Liver (tissue), 9 donors: Measurements from ENCODE around the gene B3GNT5. TPM values are rescaled to one million over a fixed set of nuclear protein-coding genes. Genes with fewer than 3 reads are reported as not detected.

Source experiments
- DNase-seq: peaks from one replicate; pipeline ENCODE4 v3.0.0-alpha.2; 2017; ENCODE audit warnings: low spot score
- H3K27ac ChIP-seq, 2 donors: one replicate each; pipeline ENCODE4 v1.7.0; 2013; ENCODE audit warnings: inconsistent platforms in 2 of 2, low read length in 2 of 2, control low read depth in 1 of 2, low read depth in 1 of 2, mild to moderate bottlenecking in 1 of 2
- H3K27me3 ChIP-seq, 4 donors: one replicate each; pipeline versions ENCODE4 v1.6.1 to v1.7.0; 2013; ENCODE audit warnings: low read length in 3 of 4, inconsistent platforms in 1 of 4, mild to moderate bottlenecking in 1 of 4, moderate library complexity in 1 of 4; ENCODE audit not compliant: control insufficient read depth in 4 of 4, insufficient read depth in 4 of 4
- H3K36me3 ChIP-seq, 4 donors: one replicate each; pipeline versions ENCODE4 v1.6.1 to v1.7.0; 2013; ENCODE audit warnings: low read length in 3 of 4, mild to moderate bottlenecking in 3 of 4, low read depth in 1 of 4, moderate library complexity in 1 of 4; ENCODE audit not compliant: control insufficient read depth in 4 of 4, insufficient read depth in 3 of 4
- H3K4me1 ChIP-seq, 4 donors: one replicate each; pipeline versions ENCODE4 v1.6.1 to v1.7.0; 2013; ENCODE audit warnings: low read length in 3 of 4, mild to moderate bottlenecking in 3 of 4, moderate library complexity in 1 of 4; ENCODE audit not compliant: control insufficient read depth in 4 of 4, insufficient read depth in 4 of 4
- H3K4me3 ChIP-seq, 3 donors: one replicate each; pipeline versions ENCODE4 v1.6.1 to v1.7.0; 2013; ENCODE audit warnings: low read length in 3 of 3, control low read depth in 1 of 3, low read depth in 1 of 3, mild to moderate bottlenecking in 1 of 3
- H3K9ac ChIP-seq, 2 donors: one replicate each; pipeline ENCODE4 v1.7.0; 2013; ENCODE audit warnings: low read length in 2 of 2, mild to moderate bottlenecking in 2 of 2, moderate library complexity in 2 of 2, control low read depth in 1 of 2, low read depth in 1 of 2
- H3K9me3 ChIP-seq, 4 donors: one replicate each; pipeline versions ENCODE4 v1.6.1 to v1.7.0; 2013; ENCODE audit warnings: low read length in 3 of 4; ENCODE audit not compliant: control insufficient read depth in 4 of 4
- ATF3 ChIP-seq: IDR thresholded peaks from 2 replicates; pipeline ENCODE4 v1.6.1; 2016; ENCODE audit warnings: antibody characterized with exemption
- CTCF ChIP-seq: fragments of 150-350 bp; IDR thresholded peaks from 2 replicates; pipeline ENCODE4 v1.5.1; 2017; ENCODE audit warnings: improper control_type of control experiment, low read depth, low read length; ENCODE audit not compliant: missing input control
- EGR1 ChIP-seq, 2 donors: IDR thresholded peaks; 2 replicates each; pipeline ENCODE4 v1.6.1; 2016 to 2018; ENCODE audit warnings: antibody characterized with exemption in 2 of 2, low read depth in 2 of 2
- FOXA1 ChIP-seq: IDR thresholded peaks from 2 replicates; pipeline ENCODE4 v1.6.1; 2016; ENCODE audit warnings: antibody characterized with exemption
- FOXA2 ChIP-seq: IDR thresholded peaks from 2 replicates; pipeline ENCODE4 v1.6.1; 2016; ENCODE audit warnings: antibody characterized with exemption
- GABPA ChIP-seq, 2 donors: IDR thresholded peaks in 1 of 2; conservative IDR thresholded peaks in 1 of 2; 2 replicates each; pipeline ENCODE4 v1.6.1; 2016; ENCODE audit warnings: antibody characterized with exemption in 2 of 2, mild to moderate bottlenecking in 1 of 2, moderate library complexity in 1 of 2
- HNF4A ChIP-seq, 2 donors: conservative IDR thresholded peaks; 2 replicates each; pipeline ENCODE4 v1.6.1; 2016; ENCODE audit warnings: antibody characterized with exemption in 2 of 2, mild to moderate bottlenecking in 2 of 2
- HNF4G ChIP-seq: IDR thresholded peaks from 2 replicates; pipeline ENCODE4 v1.6.1; 2016; ENCODE audit warnings: antibody characterized with exemption
- JUND ChIP-seq, 2 donors: IDR thresholded peaks; 2 replicates each; pipeline ENCODE4 v1.6.1; 2016; ENCODE audit warnings: antibody characterized with exemption in 2 of 2
- MAX ChIP-seq: IDR thresholded peaks from 2 replicates; pipeline ENCODE4 v1.6.1; 2016; ENCODE audit warnings: antibody characterized with exemption
- NR2F2 ChIP-seq: IDR thresholded peaks from 2 replicates; pipeline ENCODE4 v1.6.1; 2016; ENCODE audit warnings: antibody characterized with exemption
- RAD21 ChIP-seq, 2 donors: IDR thresholded peaks; 2 replicates each; pipeline ENCODE4 v1.6.1; 2016; ENCODE audit warnings: antibody characterized with exemption in 2 of 2, mild to moderate bottlenecking in 2 of 2
- RXRA ChIP-seq, 2 donors: IDR thresholded peaks; 2 replicates each; pipeline ENCODE4 v1.6.1; 2017 to 2018; ENCODE audit warnings: antibody characterized with exemption in 2 of 2, mild to moderate bottlenecking in 1 of 2
- SP1 ChIP-seq: IDR thresholded peaks from 2 replicates; pipeline ENCODE4 v1.6.1; 2018; ENCODE audit warnings: antibody characterized with exemption, mild to moderate bottlenecking
- TAF1 ChIP-seq: conservative IDR thresholded peaks from 2 replicates; pipeline ENCODE4 v1.6.1; 2016; ENCODE audit warnings: antibody characterized with exemption, mild to moderate bottlenecking
- YY1 ChIP-seq: IDR thresholded peaks from 2 replicates; pipeline ENCODE4 v1.6.1; 2016; ENCODE audit warnings: antibody characterized with exemption, mild to moderate bottlenecking
- ZBTB33 ChIP-seq: IDR thresholded peaks from 2 replicates; pipeline ENCODE4 v1.6.1; 2016; ENCODE audit warnings: antibody characterized with exemption
- WGBS: extraction: QIAGEN DNeasy Blood & Tissue Kit; methylation state at CpG from one replicate; pipeline ENCODE4 v1.1.7; 2013; 5-methylcytosine and 5-hydroxymethylcytosine counted together
- polyA plus RNA-seq, 2 donors: library from polyadenylated mRNA; stranded (reverse) in 1 of 2; unstranded in 1 of 2; fragments of 200-250 nt in 1 of 2; fragments of >200 nt in 1 of 2; fragmentation: Nextera tagmentation in 1 of 2; extraction: Ambion mirVana in 1 of 2; gene quantifications; one replicate each; pipeline versions ENCODE4 v1.2.1 to v1.2.3, GENCODE V29; 2013 to 2015
- total RNA-seq, 2 donors: library from RNA; depleted of rRNA; stranded (reverse); fragments of >200 nt; gene quantifications; one replicate each; pipeline ENCODE4 v1.2.3, GENCODE V29; 2014
- donor health status: healthy.
- donor health status: healthy.
- donor health status: healthy.
- donor health status: healthy.
- donor health status: healthy.

The B3GNT5 gene
- total and polyA plus RNA-seq, 4 donors = 0.22 to 1.8 (median 0.53) TPM

DNA sequence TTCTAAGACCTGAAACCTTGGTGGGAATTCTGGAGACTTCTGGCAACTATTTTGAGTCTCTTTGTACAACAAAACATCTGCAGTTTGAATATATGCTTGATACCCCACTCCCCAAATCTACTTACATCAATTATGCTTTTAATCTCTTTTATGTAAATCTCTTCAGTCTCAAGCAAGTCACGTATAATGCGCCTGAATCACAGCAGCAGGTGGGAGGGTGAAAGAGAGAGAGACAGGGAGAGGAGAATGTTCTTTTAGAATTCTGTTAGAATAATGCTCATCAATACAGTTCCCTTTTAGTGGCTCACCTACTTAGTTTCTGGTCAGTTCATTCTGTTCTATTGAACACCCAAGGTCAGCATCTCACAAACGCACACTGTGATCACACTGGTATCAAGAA lies 22.2 kb upstream of the B3GNT5 start:
- Histone ChIP-seq H3K9ac (no peak overlapping the region), H3K4me1 (no peaks in the 10 kb centered on the region), H3K36me3 (no peaks in the 10 kb centered on the region), H3K27ac (no peak overlapping the region), H3K27me3 (no peaks in the 10 kb centered on the region), H3K4me3 (no peak overlapping the region), H3K9me3 (no peaks in the 10 kb centered on the region)
- 91% methylated on average over 3 of the region's 3 CpGs for WGBS
- no peak for TF ChIP-seq CTCF
- TF ChIP-seq TAF1 = no peak
- no peak for TF ChIP-seq HNF4A (conservative IDR thresholded peaks at IDR 0.05)
- TF ChIP-seq NR2F2 = no peak
- TF ChIP-seq ZBTB33 = no peak
- DNase-seq = no peak

- WGBS = 66% methylated on average over 4 of the region's 4 CpGs
- no peak overlapping the region for H3K27ac ChIP-seq
- no peak for DNase-seq
These were observed 19.1 kb upstream of the B3GNT5 start for GRCh38 chr3:183233966-183234365.

GRCh38 chr3:183239046-183239445 lies 14.0 kb upstream of the B3GNT5 start:
- Histone ChIP-seq H3K4me1 (peaks cover 0 to under 1% (median under 1%) of the 10 kb centered on the region in 4 donors), H3K27me3 (no peaks in the 10 kb centered on the region), H3K9ac (no peak overlapping the region), H3K36me3 (no peaks in the 10 kb centered on the region), H3K4me3 (no peak overlapping the region), H3K27ac (no peak overlapping the region), H3K9me3 (peaks cover 4 to 14% (median 7%) of the 10 kb centered on the region in 4 donors)
- 82% methylated on average over 5 of the region's 5 CpGs for WGBS
- no peak for DNase-seq
- TF ChIP-seq FOXA1 = no peak
- TF ChIP-seq EGR1 (IDR thresholded peaks at IDR 0.05; ENCODE audit: low read depth in 2 of 2) = no peak
- no peak for TF ChIP-seq YY1
- TF ChIP-seq JUND (IDR thresholded peaks at IDR 0.05) = no peak
- TF ChIP-seq FOXA2 = no peak
- TF ChIP-seq CTCF = no peak
- no peak for TF ChIP-seq TAF1
- TF ChIP-seq ZBTB33 = no peak
- TF ChIP-seq RAD21 (IDR thresholded peaks at IDR 0.05) = no peak
- no peak for TF ChIP-seq SP1
- TF ChIP-seq RXRA (IDR thresholded peaks at IDR 0.05) = no peak
- TF ChIP-seq GABPA (IDR thresholded peaks at IDR 0.05 in 1 of 2, conservative IDR thresholded peaks at IDR 0.05 in 1 of 2) = no peak
- no peak for TF ChIP-seq ATF3
- TF ChIP-seq MAX = no peak

More at GRCh38 chr3:183233966-183234365, 19.1 kb upstream of the B3GNT5 start:
- Histone ChIP-seq H3K9me3 (no peaks in the 10 kb centered on the region), H3K27me3 (no peaks in the 10 kb centered on the region), H3K36me3 (no peaks in the 10 kb centered on the region), H3K4me1 (no peaks in the 10 kb centered on the region), H3K9ac (no peak overlapping the region), H3K4me3 (no peak overlapping the region)
- TF ChIP-seq YY1 = no peak
- no peak for TF ChIP-seq NR2F2
- TF ChIP-seq FOXA1 = no peak
- TF ChIP-seq ATF3 = no peak
- no peak for TF ChIP-seq FOXA2
- no peak for TF ChIP-seq SP1
- no peak for TF ChIP-seq JUND (IDR thresholded peaks at IDR 0.05)
- no peak for TF ChIP-seq GABPA (IDR thresholded peaks at IDR 0.05 in 1 of 2, conservative IDR thresholded peaks at IDR 0.05 in 1 of 2)
- no peak for TF ChIP-seq HNF4G
- no peak for TF ChIP-seq HNF4A (conservative IDR thresholded peaks at IDR 0.05)
